A673 (cell line): Measurements from ENCODE around the gene ZNF593OS. TPM values are rescaled to one million over a fixed set of nuclear protein-coding genes. Genes with fewer than 3 reads are reported as not detected.

Source experiments
- BruUV-seq: library from RNA; stranded (reverse); fragments of 400-500 nt; replicated peaks from 2 replicates; lab custom pipeline; 2021; lab: Mats Ljungman, UMichigan
- CTCF ChIA-PET: fragments of 300-600 bp; sonication (Branson Sonifier 250); formaldehyde crosslinking; loops from one replicate; lab custom pipeline; 2022; ENCODE audit warnings: antibody characterized with exemption; lab: Charles Lee
- POLR2A ChIA-PET: fragments of 300-600 bp; sonication (Branson Sonifier 250); formaldehyde crosslinking; loops from one replicate; lab custom pipeline; 2022; ENCODE audit warnings: antibody characterized with exemption; ENCODE audit not compliant: low non-redundant PET; lab: Charles Lee
- DNase-seq: peaks from one replicate; pipeline ENCODE4 v3.0.0-alpha.2; 2015; ENCODE audit warnings: low spot score
- H3K27ac ChIP-seq: fragments of 200-600 bp; sonication (generic); 2 replicates; pipeline ENCODE4 v1.5.1; 2016; ENCODE audit warnings: mixed run types, low read depth, mild to moderate bottlenecking, mixed read lengths, antibody characterized with exemption, low read length; ENCODE audit not compliant: poor library complexity, severe bottlenecking
- H3K27me3 ChIP-seq: fragments of 200-600 bp; sonication (generic); replicated peaks from 2 replicates; pipeline ENCODE4 v1.6.1; 2017; ENCODE audit warnings: mixed run types, low read depth, mild to moderate bottlenecking, mixed read lengths, antibody characterized with exemption, low read length; ENCODE audit not compliant: insufficient read depth, poor library complexity
- H3K36me3 ChIP-seq: fragments of 200-600 bp; sonication (generic); 2 replicates; pipeline ENCODE4 v1.6.1; 2016; ENCODE audit warnings: mixed run types, mild to moderate bottlenecking, mixed read lengths, antibody characterized with exemption, low read length; ENCODE audit not compliant: insufficient read depth, poor library complexity, severe bottlenecking
- H3K4me1 ChIP-seq: fragments of 200-600 bp; sonication (generic); 2 replicates; pipeline ENCODE4 v1.6.1; 2017; ENCODE audit warnings: mixed run types, mild to moderate bottlenecking, mixed read lengths, antibody characterized with exemption, low read length; ENCODE audit not compliant: insufficient read depth, poor library complexity, severe bottlenecking
- H3K4me3 ChIP-seq: fragments of 200-600 bp; sonication (generic); 2 replicates; pipeline ENCODE4 v1.5.1; 2016; ENCODE audit warnings: low read depth, mixed run types, mild to moderate bottlenecking, mixed read lengths, low read length; ENCODE audit not compliant: poor library complexity, severe bottlenecking
- H3K9me3 ChIP-seq: fragments of 200-600 bp; sonication (generic); 2 replicates; pipeline ENCODE4 v1.6.1; 2016; ENCODE audit warnings: mixed run types, low read depth, mild to moderate bottlenecking, mixed read lengths, antibody characterized with exemption, low read length; ENCODE audit not compliant: poor library complexity, severe bottlenecking
- EZH2 ChIP-seq: fragments of 200-600 bp; sonication (generic); IDR thresholded peaks from 2 replicates; pipeline ENCODE4 v1.6.1; 2017; ENCODE audit warnings: borderline replicate concordance, low read depth, mild to moderate bottlenecking, mixed read lengths, antibody characterized with exemption, low read length; ENCODE audit not compliant: poor library complexity, severe bottlenecking
- intact Hi-C: fragments of 100-400 bp; cut with micrococcal nuclease; formaldehyde crosslinking; loops from one replicate; pipeline ENCODE4 v1.10.0; 2022; ENCODE audit not compliant: unreplicated experiment
- total RNA-seq: library from RNA; stranded (reverse); gene quantifications from 2 replicates; pipeline ENCODE4 v1.2.3, GENCODE V29; 2021
- TF ChIP-seq, protein P1 (sequence below): fragments of 300-800, 200-600 bp; sonication (generic); conservative IDR thresholded peaks from 2 replicates; pipeline ENCODE4 v1.5.1; 2017; ENCODE audit warnings: low read depth, mild to moderate bottlenecking, antibody characterized with exemption, low read length, moderate library complexity, mixed read lengths

The ZNF593OS gene
- total RNA-seq, 1 experiment from 2014 or later, result not detected

DNA sequence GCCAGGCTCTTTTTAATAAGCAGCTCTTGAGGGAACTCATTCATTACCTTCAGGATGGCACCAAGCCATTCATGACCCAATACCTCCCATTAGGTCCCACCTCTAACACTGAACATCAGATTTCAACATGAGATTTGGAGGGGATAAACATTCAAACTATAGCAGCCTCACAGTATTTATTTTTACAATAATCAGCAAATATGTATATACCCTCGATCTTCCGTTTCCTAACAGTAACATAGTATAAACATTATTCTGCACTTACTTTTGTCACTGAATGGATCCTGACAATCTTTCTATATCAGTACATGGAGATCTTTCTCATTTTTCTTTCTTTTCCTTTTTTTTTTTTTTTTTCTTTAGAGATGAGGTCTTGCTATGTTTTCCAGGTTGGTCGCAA is 24.2 kb upstream of the ZNF593OS start:
- H3K27me3 ChIP-seq, result no peaks in the 10 kb centered on the region
- no peaks in the 10 kb centered on the region for H3K36me3 ChIP-seq
- no peak overlapping the region for H3K27ac ChIP-seq
- POLR2A ChIA-PET, result no interaction called here
- H3K4me3 ChIP-seq, result no peak overlapping the region
- CTCF ChIA-PET, result no interaction called here
- no peaks in the 10 kb centered on the region for H3K9me3 ChIP-seq
- H3K4me1 ChIP-seq, result no peaks in the 10 kb centered on the region
- intact Hi-C loops, result no loop called here
- no peak for TF ChIP-seq EZH2
- TF ChIP-seq, protein P1, sequence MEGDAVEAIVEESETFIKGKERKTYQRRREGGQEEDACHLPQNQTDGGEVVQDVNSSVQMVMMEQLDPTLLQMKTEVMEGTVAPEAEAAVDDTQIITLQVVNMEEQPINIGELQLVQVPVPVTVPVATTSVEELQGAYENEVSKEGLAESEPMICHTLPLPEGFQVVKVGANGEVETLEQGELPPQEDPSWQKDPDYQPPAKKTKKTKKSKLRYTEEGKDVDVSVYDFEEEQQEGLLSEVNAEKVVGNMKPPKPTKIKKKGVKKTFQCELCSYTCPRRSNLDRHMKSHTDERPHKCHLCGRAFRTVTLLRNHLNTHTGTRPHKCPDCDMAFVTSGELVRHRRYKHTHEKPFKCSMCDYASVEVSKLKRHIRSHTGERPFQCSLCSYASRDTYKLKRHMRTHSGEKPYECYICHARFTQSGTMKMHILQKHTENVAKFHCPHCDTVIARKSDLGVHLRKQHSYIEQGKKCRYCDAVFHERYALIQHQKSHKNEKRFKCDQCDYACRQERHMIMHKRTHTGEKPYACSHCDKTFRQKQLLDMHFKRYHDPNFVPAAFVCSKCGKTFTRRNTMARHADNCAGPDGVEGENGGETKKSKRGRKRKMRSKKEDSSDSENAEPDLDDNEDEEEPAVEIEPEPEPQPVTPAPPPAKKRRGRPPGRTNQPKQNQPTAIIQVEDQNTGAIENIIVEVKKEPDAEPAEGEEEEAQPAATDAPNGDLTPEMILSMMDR, result no peak
- no peak for DNase-seq
- BruUV-seq, result no TSS peak

DNA sequence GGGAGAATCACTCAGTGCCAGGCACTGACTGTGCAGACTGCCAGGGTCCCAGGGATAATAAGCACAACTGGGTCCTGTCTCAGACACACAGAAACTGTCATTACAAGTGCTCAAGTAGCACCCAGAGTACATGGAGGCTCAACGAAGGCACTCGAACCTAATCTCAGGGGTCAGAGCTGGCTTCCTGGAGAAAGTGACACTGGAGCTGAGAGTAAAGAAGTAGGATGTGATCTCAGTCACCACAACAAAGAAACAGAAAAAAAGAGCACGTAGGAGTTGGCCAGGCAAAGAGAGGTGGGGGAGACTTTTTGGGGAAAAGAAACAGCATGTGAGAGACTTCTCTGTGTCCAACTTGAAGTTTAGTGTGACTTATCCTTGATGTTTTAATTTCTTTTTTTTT is 20.1 kb upstream of the ZNF593OS start:
- Histone ChIP-seq H3K27me3 (no peaks in the 10 kb centered on the region), H3K4me1 (no peaks in the 10 kb centered on the region), H3K4me3 (no peak overlapping the region), H3K9me3 (no peaks in the 10 kb centered on the region), H3K27ac (no peak overlapping the region), H3K36me3 (no peaks in the 10 kb centered on the region)
- BruUV-seq, result no TSS peak
- no peak for DNase-seq
- ChIA-PET POLR2A (no interaction called here), CTCF (interaction anchor here (0.7 kb wide), 1 partner anchor 13 kb away, joined by 4 read pairs; no protein-coding TSS in a partner anchor)
- intact Hi-C loops, result no loop called here
- TF ChIP-seq, protein P1, result no peak
- no peak for TF ChIP-seq EZH2

DNA sequence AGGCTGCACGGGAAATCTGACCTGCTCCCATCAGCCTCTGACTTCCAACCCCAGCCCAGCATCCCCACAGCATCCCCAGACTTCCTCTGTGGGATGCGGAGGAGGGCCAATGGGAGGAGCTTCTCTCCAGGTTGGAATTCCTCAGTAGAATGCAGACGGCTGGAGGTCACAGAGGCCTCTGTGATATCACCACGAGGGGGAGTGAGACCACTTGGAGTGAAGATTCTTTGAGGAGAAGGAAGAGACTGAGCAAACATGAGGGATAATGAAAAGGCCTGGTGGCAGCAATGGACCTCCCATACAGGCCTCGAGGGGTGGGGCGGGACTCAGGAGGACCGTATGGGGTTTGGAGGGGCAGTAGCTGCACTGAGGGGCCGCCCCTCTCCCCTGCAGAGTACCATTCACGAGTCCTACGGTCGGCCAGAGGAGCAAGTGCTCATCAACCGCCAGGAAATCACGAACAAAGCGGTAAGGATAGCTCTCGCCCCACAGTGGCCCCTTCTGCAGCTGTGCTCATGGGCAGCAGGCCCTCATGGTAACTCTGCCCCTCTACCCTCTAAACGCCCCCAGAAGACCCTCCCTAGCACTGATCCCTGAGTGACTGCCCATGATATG is 18.8 kb upstream of the ZNF593OS start, which contains the start of gene CATSPER4:
CATSPER4 (plus strand) TSS at position 230 of the 615 bp plus-strand sequence; CDS start at position 256, 26 bp downstream.
- Histone ChIP-seq H3K9me3 (no peaks in the 10 kb centered on the region), H3K27ac (no peak within 1 kb of the TSS), H3K4me1 (no peaks in the 10 kb centered on the region), H3K36me3 (no peaks in the 10 kb centered on the region), H3K27me3 (no peaks in the 10 kb centered on the region), H3K4me3 (no peak within 1 kb of the TSS)
- peak; percentile 45 for DNase-seq
- TF ChIP-seq, protein P1, result peak; percentile 31
- no peak for TF ChIP-seq EZH2
- ChIA-PET POLR2A (no interaction called here), CTCF (interaction anchor here (0.6 to 1.0 kb wide), 3 partner anchors 19 to 131 kb away, joined by 3 to 4 read pairs (median 4); partner anchors contain the start of gene CEP85)
- BruUV-seq, result no TSS peak
- intact Hi-C loops, result no loop called here
